Measurements from ENCODE around the gene DHRSX. TPM values are rescaled to one million over a fixed set of nuclear protein-coding genes. Genes with fewer than 3 reads are reported as not detected.

Gene DHRSX
- total and polyA plus RNA-seq, 2 donors (not counting 3 experiments of a cell fraction or from before 2014, with no cell fraction given), result 27.1 to 37.7 TPM

- dilution Hi-C loops (cut with MboI; ENCODE audit: extremely low pct_ligation_motif_present, low sequenced_read_pairs) (no loop called here), intact Hi-C loops (cut with micrococcal nuclease) (no loop called here)
- Histone ChIP-seq H4K20me1 (replicated peaks; ENCODE audit: control insufficient read depth, extremely low read depth, insufficient read depth, low read length) (peaks cover 2% of the 10 kb centered on the region), H3K4me1 (ENCODE audit: control insufficient read depth, extremely low read depth, insufficient read depth, low read length) (no peaks in the 10 kb centered on the region), H3K27ac (ENCODE audit: insufficient read depth, low read depth, low read length) (no peak overlapping the region), H3K9me3 (replicated peaks; ENCODE audit: control insufficient read depth, insufficient read depth, low read length) (no peaks in the 10 kb centered on the region), H3K36me3 (ENCODE audit: control insufficient read depth in 2 of 2, extremely low read depth in 1 of 2, insufficient read depth in 2 of 2, low read length in 2 of 2) (peaks cover 17 to 32% of the 10 kb centered on the region in 2 experiments), H3K79me2 (ENCODE audit: control insufficient read depth, insufficient read depth, low read length) (peaks cover 31% of the 10 kb centered on the region), H3K4me3 (replicated peaks in 1 of 3; ENCODE audit: insufficient read depth in 1 of 3, low read depth in 1 of 3, low read length in 3 of 3) (no peak overlapping the region), H3K4me2 (ENCODE audit: insufficient read depth, low read length) (no peak overlapping the region), H3K9ac (replicated peaks; ENCODE audit: extremely low read depth, insufficient read depth, low read length) (no peak overlapping the region), H2AFZ (ENCODE audit: low read depth, low read length) (no peak overlapping the region), H3K27me3 (ENCODE audit: control insufficient read depth in 2 of 2, insufficient read depth in 2 of 2, low read length in 2 of 2) (no peaks in the 10 kb centered on the region), H3K9me1 (replicated peaks; ENCODE audit: control insufficient read depth, extremely low read depth, insufficient read depth, low read length) (no peaks in the 10 kb centered on the region)
- TF ChIP-seq EZH2 (IDR thresholded peaks at IDR 0.05; ENCODE audit: borderline replicate concordance, low read depth, low read length, severe bottlenecking), result no peak
- TF ChIP-seq GATA2 (IDR thresholded peaks at IDR 0.05; ENCODE audit: insufficient read depth, insufficient read length, low read depth, low read length), result no peak
- CTCF ChIA-PET, result no interaction called here
- DNase-seq (ENCODE audit: low read depth, low spot score) (no peak), FAIRE-seq (no peak)
- no TSS peak for BruUV-seq (replicated peaks)
- POLR2A ChIA-PET, result no interaction called here
These were observed 12.0 kb downstream of the DHRSX start for GRCh38 chrX:2488621-2489285.

GRCh38 chrX:2487366-2487765 lies 13.4 kb downstream of the DHRSX start:
- TF ChIP-seq GATA2 (IDR thresholded peaks at IDR 0.05; ENCODE audit: insufficient read depth, insufficient read length, low read depth, low read length) (no peak), MYC (IDR thresholded peaks at IDR 0.05; ENCODE audit: low read depth, low read length) (no peak), JUN (IDR thresholded peaks at IDR 0.05; ENCODE audit: borderline replicate concordance, insufficient read depth, insufficient read length, low read depth) (no peak), MAX (IDR thresholded peaks at IDR 0.05; ENCODE audit: insufficient read depth, insufficient read length) (no peak), CTCF (IDR thresholded peaks at IDR 0.05; ENCODE audit: extremely low read depth in 1 of 2, insufficient read depth in 1 of 2, low read depth in 1 of 2, low read length in 2 of 2) (no peak), POLR2A (IDR thresholded peaks at IDR 0.05; ENCODE audit: low read depth, low read length) (no peak), FOS (IDR thresholded peaks at IDR 0.05; ENCODE audit: borderline replicate concordance, insufficient read depth, low read length) (no peak)
- FAIRE-seq (no peak), DNase-seq (ENCODE audit: low read depth, low spot score) (no peak)
- Histone ChIP-seq H3K9me1 (replicated peaks; ENCODE audit: control insufficient read depth, extremely low read depth, insufficient read depth, low read length) (no peaks in the 10 kb centered on the region), H3K27ac (ENCODE audit: insufficient read depth, low read depth, low read length) (no peak overlapping the region), H3K4me1 (ENCODE audit: control insufficient read depth, extremely low read depth, insufficient read depth, low read length) (no peaks in the 10 kb centered on the region), H4K20me1 (replicated peaks; ENCODE audit: control insufficient read depth, extremely low read depth, insufficient read depth, low read length) (peaks cover 2% of the 10 kb centered on the region), H3K27me3 (ENCODE audit: control insufficient read depth in 2 of 2, insufficient read depth in 2 of 2, low read length in 2 of 2) (no peaks in the 10 kb centered on the region), H2AFZ (ENCODE audit: low read depth, low read length) (no peak overlapping the region), H3K9me3 (replicated peaks; ENCODE audit: control insufficient read depth, insufficient read depth, low read length) (no peaks in the 10 kb centered on the region), H3K4me3 (replicated peaks in 1 of 3; ENCODE audit: insufficient read depth in 1 of 3, low read depth in 1 of 3, low read length in 3 of 3) (no peak overlapping the region), H3K4me2 (ENCODE audit: insufficient read depth, low read length) (no peak overlapping the region), H3K79me2 (ENCODE audit: control insufficient read depth, insufficient read depth, low read length) (peaks cover 21% of the 10 kb centered on the region), H3K36me3 (ENCODE audit: control insufficient read depth in 2 of 2, extremely low read depth in 1 of 2, insufficient read depth in 2 of 2, low read length in 2 of 2) (peaks cover 17 to 32% of the 10 kb centered on the region in 2 experiments), H3K9ac (replicated peaks; ENCODE audit: extremely low read depth, insufficient read depth, low read length) (no peak overlapping the region)
- intact Hi-C loops (cut with micrococcal nuclease) (no loop called here), dilution Hi-C loops (cut with MboI; ENCODE audit: extremely low pct_ligation_motif_present, low sequenced_read_pairs) (no loop called here)
- ChIA-PET POLR2A (no interaction called here), CTCF (no interaction called here)
- no TSS peak for BruUV-seq (replicated peaks)

All from endothelial cell of umbilical vein (primary cell).